ENCODE results near the gene DNAJC4. TPM values are rescaled to one million over a fixed set of nuclear protein-coding genes. Genes with fewer than 3 reads are reported as not detected.
"Not testable (repeated sequence)": the region's sequence is repeated elsewhere in the genome, so short reads cannot be mapped to it uniquely, and the experiment has no call there.

Gene DNAJC4
- total and polyA plus RNA-seq, 2 of the 8 experiments (the other 6 are each of a cell fraction or from before 2014, with no cell fraction given) = 14.6 to 31.0 TPM

DNA sequence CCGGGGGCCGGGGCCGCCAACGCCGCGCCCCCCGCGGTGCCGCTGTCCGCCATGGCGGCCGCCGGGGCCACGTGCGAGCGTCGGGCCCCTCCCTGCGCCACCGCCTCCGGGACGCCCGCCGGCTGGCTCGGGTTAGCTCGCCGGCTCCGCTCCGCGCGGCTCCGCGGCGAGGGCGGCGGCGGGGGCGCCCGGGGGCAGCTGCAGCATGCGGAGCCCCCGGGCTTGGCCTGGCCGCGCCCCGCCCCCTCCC, 16.2 kb downstream of the DNAJC4 start:
- not testable (repeated sequence) for H2BK15ac ChIP-seq (ENCODE audit: low read length); H3K14ac ChIP-seq (ENCODE audit: insufficient read length); H2BK120ac ChIP-seq (replicated peaks; ENCODE audit: low read depth, low read length); H4K5ac ChIP-seq (ENCODE audit: insufficient read length, low read depth, low read length); H3K9me3 ChIP-seq (ENCODE audit: insufficient read depth in 2 of 2, low read depth in 1 of 2, low read length in 1 of 2); H3K56ac ChIP-seq (replicated peaks; ENCODE audit: insufficient read length, low read depth, low read length); H3K23ac ChIP-seq (ENCODE audit: insufficient read length); H3K4ac ChIP-seq (replicated peaks; ENCODE audit: insufficient read length, low read depth, low read length); H3K18ac ChIP-seq (ENCODE audit: extremely low read depth, low read length); H2BK12ac ChIP-seq (ENCODE audit: low read depth, low read length); DNase-seq (ENCODE audit: low read depth in 1 of 2, low spot score in 2 of 2); H4K8ac ChIP-seq (ENCODE audit: extremely low read depth, insufficient read depth, low read length); H2BK20ac ChIP-seq (ENCODE audit: low read length); H3K79me1 ChIP-seq (ENCODE audit: low read depth, low read length); FAIRE-seq; H2BK5ac ChIP-seq (ENCODE audit: low read depth, low read length); H3K27ac ChIP-seq (ENCODE audit: low read depth, low read length); H4K91ac ChIP-seq (replicated peaks; ENCODE audit: insufficient read length, low read length); H3K27me3 ChIP-seq (replicated peaks in 1 of 4; ENCODE audit: control insufficient read depth in 3 of 4, extremely low read depth in 1 of 4, insufficient read depth in 3 of 4, low read length in 3 of 4); H2AFZ ChIP-seq (ENCODE audit: low read length); H2AK5ac ChIP-seq (ENCODE audit: low read depth, low read length)
- peaks cover 0 to 13% of the 10 kb centered on the region in 2 experiments for H4K20me1 ChIP-seq (replicated peaks in 1 of 2; ENCODE audit: control insufficient read depth in 1 of 2, insufficient read depth in 2 of 2, low read length in 2 of 2)
- peaks cover 0 to 17% (median 4%) of the 10 kb centered on the region in 4 experiments; a peak in 4 of 8 replicates for H3K36me3 ChIP-seq (ENCODE audit: control insufficient read depth in 2 of 4, insufficient read depth in 4 of 4, low read length in 3 of 4)
- H3K79me2 ChIP-seq (ENCODE audit: control insufficient read depth in 1 of 2, insufficient read depth in 2 of 2, low read length in 2 of 2) = peaks cover 6 to 21% of the 10 kb centered on the region in 2 experiments; a peak in 3 of 4 replicates
- H3K23me2 ChIP-seq (ENCODE audit: low read depth, low read length) = peaks cover 18% of the 10 kb centered on the region
- CTCF ChIA-PET (ENCODE audit: partially characterized antibody) = interaction anchor here (1.3 to 10.0 kb wide), 7 partner anchors 9 to 94 kb away, joined by 4 to 102 read pairs (median 6); partner anchors contain the start of genes CATSPERZ and ESRRA
- TF ChIP-seq YY1 (IDR thresholded peaks at IDR 0.05; ENCODE audit: low read depth, low read length) (peak; percentile 36; the same call in 1 of the 2 replicates), TAF1 (IDR thresholded peaks at IDR 0.05; ENCODE audit: low read depth, low read length) (0 out of 2 replicates have a peak, but pooled peaks have one; percentile 34)
- peak overlapping the region in 1 of 2 experiments; percentile 73; a peak in 1 of 4 replicates for H3K4me2 ChIP-seq (ENCODE audit: insufficient read depth in 1 of 2, low read depth in 2 of 2, low read length in 2 of 2)
- peak overlapping the region; percentile 56 to 99 (median 90); a peak in 5 of 8 replicates for H3K4me3 ChIP-seq (ENCODE audit: extremely low read depth in 1 of 4, insufficient read depth in 2 of 4, low read depth in 3 of 4, low read length in 4 of 4)
- no CpG with 5 or more reads among the region's 43 CpGs for whole genome bisulfite sequencing, 2 experiments (ENCODE audit: extremely low coverage in 1 of 2, insufficient coverage in 1 of 2, insufficient read length in 1 of 2, insufficient replicate concordance in 2 of 2, low coverage in 1 of 2, low lambda C conversion rate in 2 of 2, missing lambda C conversion rate in 1 of 2)
- H3K9ac ChIP-seq (replicated peaks in 1 of 4; ENCODE audit: extremely low read depth in 1 of 4, low read depth in 3 of 4, low read length in 3 of 4) = peak overlapping the region in 2 of 4 experiments; percentile 66 to 71; a peak in 2 of 7 replicates
- H3K4me1 ChIP-seq (replicated peaks in 1 of 4; ENCODE audit: control insufficient read depth in 3 of 4, insufficient read depth in 4 of 4, low read length in 3 of 4) = peaks cover 0 to 48% (median 35%) of the 10 kb centered on the region in 4 experiments; a peak in 6 of 7 replicates
- POLR2A ChIA-PET (ENCODE audit: partially characterized antibody) = interaction anchor here (0.6 to 13.1 kb wide), 14 partner anchors 9 to 366 kb away, joined by 3 to 352 read pairs (median 21); partner anchors contain the start of genes BAD, DNAJC4, FERMT3 and GPR137

Data from H1 (cell line).